SKM-1 treated with dmso at 0.1 percent for 144 hours (cell line): Measurements from ENCODE around the gene CPNE6.
"Not testable (repeated sequence)": the region's sequence is repeated elsewhere in the genome, so short reads cannot be mapped to it uniquely, and the experiment has no call there.

ENCODE experiments used
- DNase-seq: peaks from one replicate; lab custom pipeline; 2025; ENCODE audit not compliant: unreplicated experiment; lab: John Stamatoyannopoulos, UW

The CPNE6 gene

DNA sequence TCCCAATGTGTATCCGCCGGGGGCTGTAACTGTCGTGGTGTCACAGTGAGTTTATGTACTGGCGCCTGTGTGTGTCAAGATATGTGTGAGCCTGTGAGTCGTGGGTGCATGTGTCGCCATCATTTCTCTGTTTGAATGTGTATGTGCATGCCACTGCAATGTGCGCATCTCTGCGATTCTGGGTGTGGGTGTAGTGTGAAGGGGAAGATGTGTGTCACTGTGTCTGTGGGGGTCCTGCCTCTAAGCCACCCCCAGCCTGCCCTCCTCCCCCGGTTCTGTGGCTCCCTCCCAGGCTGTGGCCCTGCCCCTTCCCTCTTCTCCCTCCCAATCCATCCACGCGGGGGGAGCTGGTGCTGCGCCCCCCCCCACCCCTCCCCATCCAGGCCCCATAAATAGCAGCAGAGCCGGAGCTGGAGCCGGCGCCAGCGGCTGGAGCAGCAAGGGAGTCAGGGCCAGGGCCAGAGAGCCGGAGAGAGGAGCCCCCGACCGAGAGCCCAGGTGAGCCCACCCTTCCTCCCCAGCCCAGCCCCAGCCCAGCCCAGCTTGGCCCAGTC is at the start of gene CPNE6:
Gene CPNE6 (plus strand): TSS at position 419 of the 554 bp plus-strand sequence. CDS start 1,375 bp downstream, outside the sequence.
- no peak for DNase-seq

DNA sequence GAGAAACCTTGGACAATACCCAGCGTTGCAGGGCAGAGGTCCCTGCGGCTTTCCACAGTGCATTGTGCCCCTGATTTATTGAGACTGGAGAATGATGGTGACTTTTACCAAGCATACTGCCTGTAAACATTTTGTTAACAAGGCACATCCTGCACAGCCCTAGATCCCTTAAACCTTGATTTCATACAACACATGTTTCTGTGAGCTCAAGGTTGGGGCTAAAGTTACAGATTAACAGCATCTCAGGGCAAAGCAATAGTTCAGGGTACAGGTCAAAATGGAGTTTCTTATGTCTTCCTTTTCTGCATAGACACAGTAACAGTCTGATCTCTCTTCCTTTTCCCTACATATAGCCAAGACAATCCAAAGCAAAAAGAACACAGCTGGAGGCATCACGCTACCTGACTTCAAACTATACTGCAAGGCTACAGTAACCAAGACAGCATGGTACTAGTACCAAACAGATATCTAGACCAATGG is 46.4 kb upstream of the CPNE6 start:
- DNase-seq: not testable (repeated sequence)

DNA sequence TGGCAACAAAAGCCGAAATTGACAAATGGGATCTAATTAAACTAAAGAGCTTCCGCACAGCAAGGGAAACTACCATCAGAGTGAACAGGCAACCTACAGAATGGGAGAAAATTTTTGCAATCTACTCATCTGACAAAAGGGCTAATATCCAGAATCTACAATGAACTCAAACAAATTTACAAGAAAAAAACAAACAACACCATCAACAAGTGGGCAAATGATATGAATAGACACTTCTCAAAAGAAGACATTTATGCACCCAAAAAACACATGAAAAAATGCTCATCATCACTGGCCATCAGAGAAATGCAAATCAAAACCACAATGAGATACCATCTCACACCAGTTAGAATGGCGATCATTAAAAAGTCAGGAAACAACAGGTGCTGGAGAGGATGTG is 41.7 kb upstream of the CPNE6 start:
- DNase-seq: not testable (repeated sequence)

DNA sequence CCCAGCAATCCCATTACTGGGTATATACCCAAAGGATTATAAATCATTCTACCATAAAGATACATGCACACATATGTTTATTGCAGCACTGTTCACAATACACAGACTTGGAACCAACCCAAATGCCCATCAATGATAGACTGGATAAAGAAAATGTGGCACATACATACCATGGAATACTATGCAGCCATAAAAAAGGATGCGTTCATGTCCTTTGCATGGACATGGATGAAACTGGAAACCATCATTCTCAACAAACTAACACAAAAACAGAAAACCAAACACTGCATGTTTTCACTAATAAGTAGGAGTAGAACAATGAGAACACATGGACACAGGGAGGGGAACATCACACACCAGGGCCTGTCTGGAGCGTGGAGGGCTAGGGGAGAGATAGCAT is 40.0 kb upstream of the CPNE6 start:
- not testable (repeated sequence) for DNase-seq

DNA sequence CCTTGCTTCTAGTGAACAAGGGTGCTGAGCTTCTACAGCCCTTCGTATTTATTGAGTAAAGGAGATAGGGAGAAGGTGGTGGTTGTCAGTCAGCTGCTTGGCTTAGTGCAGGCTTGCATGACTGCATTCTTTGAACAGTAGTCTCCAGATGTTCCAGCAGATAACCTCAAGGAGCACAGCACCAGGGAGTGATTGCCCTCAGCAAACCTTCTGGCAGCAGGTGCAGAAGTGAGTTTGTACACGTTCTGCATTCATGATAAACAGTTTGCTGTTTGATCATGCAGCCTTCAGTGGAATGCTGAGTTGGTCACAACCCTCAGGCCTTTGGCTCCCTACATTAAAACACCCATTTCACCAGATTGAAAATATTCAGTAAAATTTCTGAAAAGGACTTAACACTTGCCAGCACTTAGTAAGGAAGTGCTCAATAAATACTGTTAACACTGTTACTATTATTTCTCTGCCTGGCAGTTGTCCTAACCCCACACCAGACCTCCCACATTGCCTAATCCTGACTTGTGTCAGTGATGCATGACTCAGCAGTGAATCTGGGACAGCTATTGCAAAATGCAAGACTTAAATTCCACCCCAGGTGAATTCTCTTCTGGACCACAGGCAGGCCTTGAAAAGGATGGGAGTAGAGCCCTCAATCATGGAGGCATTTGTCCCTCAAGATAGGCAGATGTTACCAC is 38.5 kb upstream of the CPNE6 start:
- DNase-seq: no peak

DNA sequence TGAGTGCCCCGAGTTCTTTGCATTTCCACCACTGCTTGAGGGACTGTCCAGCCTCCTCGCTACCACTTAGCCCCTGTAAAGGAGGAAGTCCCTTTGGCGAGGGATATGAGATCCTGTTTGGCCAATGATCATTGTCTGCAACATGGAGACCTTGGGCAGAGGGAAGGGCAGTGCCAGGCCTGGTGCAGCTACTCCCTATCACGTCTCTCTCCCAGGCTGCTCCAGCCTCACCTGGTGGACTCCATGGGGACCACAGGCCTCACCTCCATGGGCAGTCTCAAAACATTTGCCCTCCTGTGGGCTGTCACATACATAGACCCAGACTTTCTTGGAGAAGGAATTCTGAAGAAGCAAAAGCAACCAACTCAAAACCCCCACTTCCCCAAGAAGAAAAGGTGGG is 35.6 kb upstream of the CPNE6 start:
- DNase-seq: not testable (repeated sequence)

DNA sequence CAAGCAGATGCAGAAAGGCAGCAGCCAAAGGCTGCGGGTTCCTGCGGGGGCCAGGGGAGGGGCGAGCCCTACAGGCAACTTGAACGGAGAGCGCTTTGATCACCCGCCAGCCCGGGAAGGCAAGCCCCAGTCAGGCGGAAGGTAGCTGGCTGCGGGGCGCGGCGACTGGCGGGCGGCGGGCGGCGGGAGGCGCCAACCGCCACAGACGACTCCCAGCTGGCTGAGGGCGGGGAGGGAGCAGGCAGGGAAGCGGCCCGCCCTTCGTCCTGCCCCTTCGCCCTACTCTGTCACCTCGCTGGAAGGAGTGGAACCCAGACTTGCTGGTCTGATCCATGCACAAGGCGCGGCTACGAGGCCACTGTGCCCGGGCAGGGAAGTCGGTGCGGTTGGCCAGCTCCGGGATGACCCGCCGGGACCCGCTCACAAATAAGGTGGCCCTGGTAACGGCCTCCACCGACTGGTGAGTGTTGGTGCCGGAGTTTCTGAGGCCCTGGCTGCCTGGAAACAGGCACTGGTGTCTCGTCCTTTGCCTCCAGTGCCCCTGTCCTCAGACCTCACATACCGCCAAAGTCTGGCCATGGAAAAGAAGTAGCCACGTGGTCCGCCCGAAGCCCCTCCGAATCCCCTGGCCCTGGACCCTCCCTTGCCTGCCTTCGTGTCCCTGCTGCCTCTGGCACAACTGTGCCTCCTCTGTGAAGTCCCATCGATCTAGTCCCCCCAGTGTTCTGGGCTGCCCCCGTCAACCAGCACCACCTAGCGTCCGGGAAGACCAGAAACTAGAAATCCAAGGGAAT is 35.0 kb upstream of the CPNE6 start:
- DNase-seq: no peak

DNA sequence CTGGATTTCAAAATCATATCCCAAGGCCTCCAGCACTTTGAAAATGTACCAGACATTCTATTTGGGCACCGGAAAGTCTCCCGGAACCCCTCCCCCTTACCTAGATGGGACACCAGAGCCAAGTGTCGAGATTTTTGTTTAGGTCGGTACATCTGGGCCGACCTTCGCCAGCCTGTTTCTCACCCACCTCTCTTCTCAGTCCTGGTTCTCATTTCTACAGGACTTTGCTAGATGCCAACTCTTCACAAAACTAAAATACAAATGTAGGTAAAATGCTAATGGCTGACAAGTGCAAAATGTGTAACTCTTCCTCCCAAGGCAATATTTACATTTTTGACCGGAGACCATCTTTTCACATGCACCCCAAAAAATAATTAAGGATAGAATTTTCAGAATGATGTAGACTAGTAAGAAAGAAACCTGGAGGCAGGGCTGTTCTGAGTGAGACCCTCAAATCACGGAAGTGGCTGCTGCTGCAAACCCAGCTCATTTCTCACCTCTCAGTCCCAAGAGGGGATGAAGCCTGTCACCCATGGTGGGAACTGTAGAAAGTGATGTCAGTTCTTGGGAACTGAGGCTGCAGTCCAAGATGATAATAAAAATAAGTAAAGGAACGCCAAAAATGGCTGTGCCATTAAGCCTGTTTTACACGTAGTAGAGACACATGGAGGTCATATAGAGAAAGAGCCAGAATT is 34.3 kb upstream of the CPNE6 start:
- DNase-seq: not testable (repeated sequence)

DNA sequence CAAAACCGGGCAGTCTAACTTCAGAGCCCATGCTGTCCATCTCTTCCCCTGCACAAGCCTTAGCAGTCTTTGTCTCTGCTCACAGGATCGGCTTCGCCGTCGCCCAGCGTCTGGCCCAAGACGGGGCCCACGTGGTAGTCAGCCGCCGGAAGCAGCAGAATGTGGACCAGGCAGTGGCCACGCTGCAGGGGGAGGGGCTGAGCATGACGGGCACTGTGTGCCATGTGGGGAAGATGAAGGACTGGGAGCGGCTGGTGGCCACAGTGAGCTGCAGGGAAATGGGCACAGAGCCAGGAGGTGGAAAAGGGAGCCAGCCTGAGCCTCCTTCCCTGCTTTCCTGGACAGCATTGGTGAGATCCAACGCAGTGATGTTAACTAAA is 33.7 kb upstream of the CPNE6 start:
- no peak for DNase-seq

DNA sequence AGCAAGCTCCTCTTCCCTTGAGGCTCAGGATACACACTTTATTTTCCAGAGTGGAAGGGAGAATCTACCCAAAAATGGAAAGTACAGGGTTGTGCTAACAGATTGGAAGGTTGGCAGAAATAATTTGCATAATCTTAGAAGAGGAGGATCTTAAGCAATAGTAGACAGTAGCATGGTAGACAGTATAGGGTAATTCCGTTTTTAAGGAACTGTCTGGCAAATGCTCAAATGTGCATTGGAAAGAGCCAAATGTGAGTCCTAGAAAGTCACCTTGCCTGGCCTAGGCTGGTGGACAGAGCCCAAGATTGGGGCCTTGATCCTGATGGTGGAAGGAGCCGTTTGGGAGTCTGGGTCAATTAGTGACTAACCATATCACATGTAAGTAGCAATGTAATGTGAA is 32.7 kb upstream of the CPNE6 start:
- no peak for DNase-seq

DNA sequence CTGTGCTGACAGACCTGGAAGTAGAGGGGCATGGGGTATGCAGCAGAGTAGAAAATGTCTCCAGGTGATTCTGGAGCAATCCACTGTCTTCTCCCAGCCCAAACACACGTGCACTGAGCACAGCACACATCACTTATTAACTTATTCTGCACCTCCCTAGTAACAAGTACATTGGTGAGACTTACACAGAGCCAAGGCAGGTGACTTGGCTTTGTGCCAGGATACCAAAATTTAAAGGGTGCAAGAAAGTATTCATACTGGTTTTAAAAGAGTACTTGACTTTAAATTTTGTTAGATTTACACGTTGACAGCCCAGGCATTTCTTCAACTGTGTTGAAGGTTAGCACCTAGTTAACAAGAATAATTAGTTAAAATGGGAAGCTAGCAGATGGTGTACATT is 30.7 kb upstream of the CPNE6 start:
- DNase-seq: no peak

DNA sequence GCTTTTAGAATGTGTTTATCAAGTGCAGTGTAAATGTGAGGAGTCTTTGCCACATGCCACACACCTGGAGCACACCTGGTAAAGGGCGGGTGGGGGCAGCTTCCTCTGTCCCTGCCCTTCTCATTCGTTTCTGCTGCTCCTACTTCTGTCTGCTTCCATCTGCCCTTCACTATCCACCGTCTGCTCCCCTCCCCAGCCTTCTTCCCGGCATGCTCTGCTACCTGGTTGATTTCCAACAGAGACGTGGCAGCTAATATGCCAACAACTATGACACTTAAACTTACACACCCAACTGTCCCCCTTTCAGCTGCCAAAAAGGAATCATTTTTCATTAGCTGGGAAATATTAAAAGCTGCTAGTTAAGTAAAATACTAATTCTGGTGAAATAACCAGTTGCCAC is 28.6 kb upstream of the CPNE6 start:
- no peak for DNase-seq

DNA sequence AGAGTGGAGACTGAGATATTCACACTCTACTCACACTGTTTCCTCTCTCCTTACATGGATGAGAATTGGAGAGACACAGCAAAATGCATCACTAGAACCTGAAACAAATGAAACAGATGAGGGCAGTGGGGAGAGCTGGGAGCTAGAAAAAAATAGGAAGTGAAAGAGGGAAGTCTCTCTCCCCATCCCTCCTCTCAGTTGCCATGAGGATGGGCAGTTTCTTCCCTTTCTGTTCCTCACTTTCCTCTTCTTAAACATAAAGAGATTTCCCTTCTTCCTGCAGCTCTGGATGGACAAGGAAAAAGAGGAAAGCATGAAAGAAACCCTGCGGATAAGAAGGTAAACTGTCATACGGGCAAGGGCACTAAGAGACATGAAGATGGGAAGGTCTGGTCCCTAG is 22.4 kb upstream of the CPNE6 start:
- DNase-seq: not testable (repeated sequence)

DNA sequence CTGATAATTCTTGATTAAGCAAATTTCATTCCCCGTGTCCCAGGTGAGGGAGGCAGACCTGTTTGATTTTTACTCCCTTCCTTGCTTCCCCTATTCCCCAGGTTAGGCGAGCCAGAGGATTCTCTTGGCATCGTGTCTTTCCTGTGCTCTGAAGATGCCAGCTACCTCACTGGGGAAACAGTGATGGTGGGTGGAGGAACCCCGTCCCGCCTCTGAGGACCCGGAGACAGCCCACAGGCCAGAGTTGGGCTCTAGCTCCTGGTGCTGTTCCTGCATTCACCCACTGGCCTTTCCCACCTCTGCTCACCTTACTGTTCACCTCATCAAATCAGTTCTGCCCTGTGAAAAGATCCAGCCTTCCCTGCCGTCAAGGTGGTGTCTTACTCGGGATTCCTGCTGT is 20.6 kb upstream of the CPNE6 start:
- not testable (repeated sequence) for DNase-seq

DNA sequence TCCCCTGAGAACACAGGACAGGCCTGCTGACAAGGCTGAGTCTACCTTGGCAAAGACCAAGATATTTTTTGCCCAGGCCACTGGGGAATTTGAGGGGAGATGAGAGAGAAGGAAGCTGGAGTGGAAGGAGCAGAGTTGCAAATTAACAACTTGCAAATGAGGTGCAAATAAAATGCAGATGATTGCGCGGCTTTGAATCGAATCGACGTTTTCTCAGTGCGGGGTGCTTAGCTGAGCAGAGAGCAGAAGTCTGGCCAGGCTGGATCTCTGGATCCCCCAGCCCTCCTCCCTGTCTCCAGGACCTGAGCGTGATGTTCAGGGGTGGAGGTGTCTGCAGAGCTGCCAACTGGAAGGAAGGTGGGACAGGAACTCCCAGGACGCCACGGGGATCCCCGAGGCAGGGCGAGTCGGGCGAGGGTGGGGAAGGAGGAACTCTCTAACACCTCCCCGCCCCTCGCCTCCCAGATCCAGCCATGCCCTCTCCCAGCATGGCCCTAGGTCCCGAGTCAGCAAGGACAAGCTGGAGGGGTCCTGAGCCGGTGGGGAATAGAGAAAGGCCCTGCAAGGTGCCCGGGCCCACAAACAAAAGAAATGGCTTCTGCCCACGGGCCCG is 20.1 kb upstream of the CPNE6 start:
- no peak for DNase-seq

DNA sequence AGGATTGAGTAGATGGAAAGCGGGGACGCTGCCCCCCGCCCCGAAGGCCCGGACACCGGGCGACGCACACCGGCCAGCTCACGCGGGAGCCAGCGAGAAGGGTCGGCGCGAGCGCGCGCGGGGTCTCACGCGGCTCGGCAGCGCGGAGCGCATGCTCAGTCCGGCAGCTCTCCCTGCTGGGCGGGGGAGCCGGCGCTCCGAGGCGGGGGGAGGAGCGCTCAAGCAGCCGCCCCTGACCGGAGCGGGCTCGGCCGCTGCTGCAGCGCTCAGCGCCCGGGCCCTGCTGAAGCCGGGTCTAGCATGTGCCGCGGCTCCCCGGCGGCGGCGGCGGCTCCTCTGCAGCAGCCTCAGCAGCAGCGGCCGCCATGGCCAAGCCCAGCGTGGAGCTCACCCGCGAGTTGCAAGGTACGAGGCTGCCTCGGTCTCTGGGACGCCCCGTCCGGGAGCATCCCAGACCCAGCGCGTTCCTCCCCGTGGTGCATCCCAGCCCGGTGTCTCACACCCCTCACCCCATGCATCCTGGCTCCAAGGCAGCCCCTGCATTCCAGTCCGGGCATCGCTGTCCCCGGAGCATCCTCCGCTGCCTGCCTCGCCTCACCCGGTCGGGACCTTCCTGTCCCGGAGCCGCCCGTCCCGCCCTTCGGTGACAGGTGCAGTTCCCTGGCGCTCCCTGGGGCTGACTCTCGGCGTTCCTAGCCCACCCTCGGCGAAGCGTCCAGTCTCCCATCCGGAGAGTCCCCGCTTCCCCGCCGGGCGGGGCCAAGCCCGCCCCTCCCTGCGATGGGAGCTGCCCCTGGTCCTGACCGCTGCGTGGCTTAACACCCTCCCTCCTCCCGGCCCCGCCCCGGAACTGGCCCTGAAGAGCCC is 19.3 kb upstream of the CPNE6 start, which contains the start of gene CARMIL3:
Gene CARMIL3 (plus strand): TSS at position 221 of the 867 bp plus-strand sequence. CDS start 145 bp downstream, at position 366.
- no peak for DNase-seq

DNA sequence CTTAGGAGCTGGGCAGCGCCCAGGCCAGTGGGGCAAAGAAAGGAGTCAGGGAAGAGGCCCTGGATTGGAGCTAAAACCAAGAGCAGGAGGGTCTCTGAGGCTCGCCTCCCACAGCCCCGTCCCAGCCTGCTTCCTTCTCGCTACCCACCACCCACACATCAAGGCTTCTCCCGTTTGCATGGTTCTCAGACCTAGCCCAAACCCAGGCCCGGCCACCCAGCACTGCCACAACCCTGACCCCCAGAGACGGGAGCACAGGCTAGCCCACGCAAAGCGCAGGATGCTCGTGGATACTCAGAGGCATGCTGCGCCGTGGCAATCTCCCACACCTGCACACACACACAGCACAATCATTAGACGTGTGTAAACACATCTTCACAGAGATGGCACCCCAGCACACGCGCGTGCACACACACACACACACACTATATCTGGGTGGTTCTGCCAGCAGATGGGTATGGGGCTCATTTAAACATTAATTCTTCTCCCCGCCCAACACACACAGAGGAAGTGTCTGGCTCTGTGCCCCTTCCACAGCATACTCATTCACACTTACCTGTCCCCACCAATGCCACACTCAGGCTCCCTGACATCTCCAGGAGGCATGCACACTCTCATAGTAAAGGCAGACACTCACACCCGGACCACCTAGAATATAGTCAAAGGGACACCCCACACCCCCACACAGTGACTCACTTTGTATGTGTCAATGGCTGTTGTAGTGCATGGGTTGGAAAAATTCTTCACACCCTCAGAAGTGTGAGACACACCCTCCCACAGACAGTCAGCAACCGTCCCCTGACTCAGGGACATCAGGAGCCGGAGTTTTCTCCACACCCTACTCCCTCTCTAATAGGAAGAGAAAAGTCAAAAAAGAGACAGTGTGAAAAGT is 18.5 kb upstream of the CPNE6 start:
- no peak for DNase-seq

DNA sequence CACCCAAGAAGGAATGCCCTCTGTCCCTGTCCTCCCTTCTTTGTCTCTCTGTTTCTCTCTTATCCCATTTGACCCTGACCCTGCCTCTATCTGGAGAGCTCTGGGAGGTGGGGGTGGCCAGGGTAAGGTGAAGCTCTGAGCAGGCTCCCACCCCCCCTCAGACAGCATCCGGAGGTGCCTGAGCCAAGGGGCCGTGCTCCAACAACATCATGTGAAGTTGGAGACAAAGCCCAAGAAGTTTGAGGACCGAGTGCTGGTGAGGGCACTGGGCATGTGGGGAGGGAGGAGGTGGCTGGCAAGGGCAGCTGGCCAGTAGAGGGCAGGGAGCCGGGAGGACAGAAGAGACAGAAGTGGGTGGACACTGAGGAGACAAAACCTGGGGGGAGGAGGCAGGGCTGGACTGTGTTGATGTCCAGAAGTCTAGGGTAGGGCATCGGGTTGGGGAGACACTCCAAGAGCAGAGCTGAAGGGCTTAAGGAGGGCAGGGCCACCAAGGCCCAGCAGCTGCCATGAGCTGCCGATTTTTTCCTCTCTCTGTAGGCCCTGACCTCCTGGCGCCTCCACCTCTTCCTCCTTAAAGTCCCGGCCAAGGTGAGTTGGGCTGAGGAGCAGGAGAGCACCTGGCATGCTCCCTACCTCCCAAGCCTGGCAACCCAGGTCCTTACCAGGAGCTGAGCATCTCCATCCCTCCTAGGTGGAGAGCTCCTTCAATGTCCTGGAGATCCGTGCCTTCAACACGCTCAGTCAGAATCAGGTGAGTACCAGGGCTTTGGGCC is 17.6 kb upstream of the CPNE6 start:
- no peak for DNase-seq
